ENCODE measurements around the gene IQSEC3.
"Not testable (repeated sequence)": the region's sequence is repeated elsewhere in the genome, so short reads cannot be mapped to it uniquely, and the experiment has no call there.

IQSEC3 gene

DNA sequence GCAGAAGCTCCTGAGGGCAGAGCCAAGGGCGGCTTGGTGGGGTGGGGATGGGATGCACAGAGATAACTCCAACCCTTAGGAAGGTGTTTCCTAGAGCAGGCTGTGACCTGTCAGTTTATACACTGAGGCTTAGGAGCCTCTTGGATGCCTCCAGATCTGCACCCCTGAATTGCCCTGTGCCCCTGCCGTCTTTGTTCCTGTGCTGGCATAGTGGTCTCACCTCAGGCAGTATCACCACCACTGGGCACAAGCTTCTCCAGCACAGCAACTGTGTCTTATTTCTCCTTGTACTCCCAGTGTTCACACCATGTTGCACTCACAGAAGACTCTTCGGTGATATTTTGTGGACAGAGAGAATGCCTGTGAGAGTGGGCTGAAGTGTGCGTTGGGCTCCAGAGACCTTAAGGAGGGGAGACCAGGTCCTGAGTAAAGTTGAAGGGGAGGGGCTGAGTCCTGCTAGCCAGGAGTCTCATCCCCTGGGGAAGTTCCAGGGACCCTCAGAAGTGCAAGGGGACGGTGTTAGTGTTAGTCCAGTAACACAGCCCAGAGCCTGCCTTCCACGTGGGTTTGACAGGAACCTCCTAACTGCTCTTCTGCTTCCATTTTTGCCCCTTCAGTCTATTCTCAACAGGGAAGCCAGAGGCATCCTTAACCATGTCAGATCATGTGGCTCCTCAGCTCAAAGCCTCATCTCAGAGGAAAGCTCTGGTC lies 26.9 kb upstream of the IQSEC3 start:
- not testable (repeated sequence) for H3K27me3 ChIP-seq (ENCODE audit: control insufficient read depth in 1 of 2, insufficient read depth in 2 of 2, low read length in 2 of 2); H3K4me3 ChIP-seq (ENCODE audit: low read length in 2 of 2); H3K9ac ChIP-seq (ENCODE audit: low read length in 2 of 2); H3K9me3 ChIP-seq (ENCODE audit: control insufficient read depth in 2 of 2, low read length in 2 of 2); H3K4me1 ChIP-seq (ENCODE audit: control insufficient read depth, insufficient read depth, low read length); H3K36me3 ChIP-seq (ENCODE audit: control insufficient read depth in 2 of 2, insufficient read depth in 2 of 2, low read length in 2 of 2); H3K27ac ChIP-seq (ENCODE audit: low read length)

DNA sequence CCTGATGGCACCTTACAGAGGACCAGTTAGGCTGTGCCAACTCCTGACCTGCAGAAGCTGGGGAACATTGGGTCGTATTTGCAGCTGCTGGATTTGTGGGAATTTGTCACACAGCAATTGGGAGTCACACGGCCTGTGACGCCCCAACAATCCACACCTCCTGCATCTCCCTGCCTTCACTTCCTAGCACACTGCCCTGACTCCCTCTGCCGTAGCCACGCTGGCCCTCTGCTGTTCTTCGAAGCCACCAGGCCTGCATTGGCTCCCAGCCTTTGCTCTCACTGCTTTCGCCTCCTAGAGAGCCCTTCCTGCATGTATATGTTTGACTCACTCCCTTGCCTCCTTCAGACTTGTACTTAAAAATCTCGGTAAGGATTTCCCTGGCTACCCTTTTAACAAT lies 22.2 kb upstream of the IQSEC3 start:
- not testable (repeated sequence) for H3K4me1 ChIP-seq (ENCODE audit: control insufficient read depth, insufficient read depth, low read length); H3K9me3 ChIP-seq (ENCODE audit: control insufficient read depth in 2 of 2, low read length in 2 of 2); H3K27ac ChIP-seq (ENCODE audit: low read length); H3K36me3 ChIP-seq (ENCODE audit: control insufficient read depth in 2 of 2, insufficient read depth in 2 of 2, low read length in 2 of 2); H3K27me3 ChIP-seq (ENCODE audit: control insufficient read depth in 1 of 2, insufficient read depth in 2 of 2, low read length in 2 of 2); H3K4me3 ChIP-seq (ENCODE audit: low read length in 2 of 2); H3K9ac ChIP-seq (ENCODE audit: low read length in 2 of 2)

DNA sequence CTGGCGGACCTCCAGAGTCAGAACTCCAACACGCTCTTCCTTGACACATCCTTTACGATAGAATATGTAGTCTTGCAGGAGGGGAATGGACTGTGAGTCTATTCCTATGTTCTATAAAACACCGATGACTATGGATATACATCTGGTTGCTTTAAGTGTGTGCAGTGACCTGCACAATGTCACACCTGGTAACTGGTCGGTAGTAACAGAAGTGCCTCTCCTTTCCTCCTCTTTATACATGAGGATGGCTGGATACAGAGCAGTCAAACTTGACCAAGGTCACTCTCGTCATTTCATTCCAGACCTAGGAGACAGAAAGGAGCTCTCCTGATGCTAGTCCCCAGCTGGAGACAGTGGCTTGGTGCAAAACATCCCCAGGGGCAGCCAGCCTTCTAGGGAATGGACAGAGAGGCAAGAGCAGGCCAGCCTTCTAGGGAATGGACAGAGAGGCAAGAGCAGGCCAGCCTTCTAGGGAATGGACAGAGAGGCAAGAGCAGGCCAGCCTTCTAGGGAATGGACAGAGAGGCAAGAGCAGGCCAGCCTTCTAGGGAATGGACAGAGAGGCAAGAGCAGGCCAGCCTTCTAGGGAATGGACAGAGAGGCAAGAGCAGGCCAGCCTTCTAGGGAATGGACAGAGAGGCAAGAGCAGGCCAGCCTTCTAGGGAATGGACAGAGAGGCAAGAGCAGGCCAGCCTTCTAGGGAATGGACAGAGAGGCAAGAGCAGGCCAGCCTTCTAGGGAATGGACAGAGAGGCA lies 21.2 kb upstream of the IQSEC3 start:
- not testable (repeated sequence) for H3K4me3 ChIP-seq (ENCODE audit: low read length in 2 of 2); H3K27ac ChIP-seq (ENCODE audit: low read length); H3K27me3 ChIP-seq (ENCODE audit: control insufficient read depth in 1 of 2, insufficient read depth in 2 of 2, low read length in 2 of 2); H3K4me1 ChIP-seq (ENCODE audit: control insufficient read depth, insufficient read depth, low read length); H3K9me3 ChIP-seq (ENCODE audit: control insufficient read depth in 2 of 2, low read length in 2 of 2); H3K9ac ChIP-seq (ENCODE audit: low read length in 2 of 2); H3K36me3 ChIP-seq (ENCODE audit: control insufficient read depth in 2 of 2, insufficient read depth in 2 of 2, low read length in 2 of 2)

DNA sequence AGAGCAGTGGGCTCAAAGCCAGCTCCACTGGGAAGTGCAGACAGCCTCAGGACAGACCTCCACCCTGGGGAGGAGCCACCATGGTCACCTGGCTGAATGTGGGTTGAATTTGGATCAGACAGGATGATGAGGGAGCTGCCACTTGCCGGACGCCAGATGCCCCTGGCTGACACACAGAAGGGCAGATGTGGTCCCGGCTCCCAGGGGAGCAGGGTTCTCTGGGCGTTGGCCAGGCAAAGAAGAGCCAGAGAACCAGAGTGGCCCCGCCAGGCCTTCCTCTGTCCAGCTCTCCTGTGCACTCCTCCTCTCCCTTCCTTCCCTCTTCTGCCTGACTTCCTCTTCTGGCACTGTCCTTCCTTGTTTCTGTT lies 20.6 kb upstream of the IQSEC3 start:
- H3K4me3 ChIP-seq (ENCODE audit: low read length in 2 of 2); H3K4me1 ChIP-seq (ENCODE audit: control insufficient read depth, insufficient read depth, low read length); H3K9ac ChIP-seq (ENCODE audit: low read length in 2 of 2); H3K27me3 ChIP-seq (ENCODE audit: control insufficient read depth in 1 of 2, insufficient read depth in 2 of 2, low read length in 2 of 2); H3K27ac ChIP-seq (ENCODE audit: low read length); H3K36me3 ChIP-seq (ENCODE audit: control insufficient read depth in 2 of 2, insufficient read depth in 2 of 2, low read length in 2 of 2); H3K9me3 ChIP-seq (ENCODE audit: control insufficient read depth in 2 of 2, low read length in 2 of 2): not testable (repeated sequence)

DNA sequence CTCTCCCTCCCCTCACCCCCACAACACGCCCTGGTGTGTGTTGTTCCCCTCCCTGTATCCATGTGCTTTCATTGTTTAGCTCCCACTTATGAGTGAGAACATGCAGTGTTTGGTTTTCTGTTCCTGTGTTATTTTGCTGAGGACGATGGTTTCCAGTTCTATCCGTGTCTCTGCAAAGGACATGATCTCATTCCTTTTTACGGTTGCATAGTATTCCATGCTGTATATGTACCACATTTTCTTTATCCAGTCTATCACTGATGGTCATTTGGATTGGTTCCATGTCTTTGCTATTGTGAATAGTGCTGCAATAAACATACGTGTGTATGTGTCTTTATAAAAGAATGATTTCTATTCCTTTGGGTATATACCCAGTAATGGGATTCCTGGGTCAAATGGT lies 20.0 kb upstream of the IQSEC3 start:
- not testable (repeated sequence) for H3K4me3 ChIP-seq (ENCODE audit: low read length in 2 of 2); H3K27me3 ChIP-seq (ENCODE audit: control insufficient read depth in 1 of 2, insufficient read depth in 2 of 2, low read length in 2 of 2); H3K9me3 ChIP-seq (ENCODE audit: control insufficient read depth in 2 of 2, low read length in 2 of 2); H3K36me3 ChIP-seq (ENCODE audit: control insufficient read depth in 2 of 2, insufficient read depth in 2 of 2, low read length in 2 of 2); H3K27ac ChIP-seq (ENCODE audit: low read length); H3K4me1 ChIP-seq (ENCODE audit: control insufficient read depth, insufficient read depth, low read length); H3K9ac ChIP-seq (ENCODE audit: low read length in 2 of 2)

DNA sequence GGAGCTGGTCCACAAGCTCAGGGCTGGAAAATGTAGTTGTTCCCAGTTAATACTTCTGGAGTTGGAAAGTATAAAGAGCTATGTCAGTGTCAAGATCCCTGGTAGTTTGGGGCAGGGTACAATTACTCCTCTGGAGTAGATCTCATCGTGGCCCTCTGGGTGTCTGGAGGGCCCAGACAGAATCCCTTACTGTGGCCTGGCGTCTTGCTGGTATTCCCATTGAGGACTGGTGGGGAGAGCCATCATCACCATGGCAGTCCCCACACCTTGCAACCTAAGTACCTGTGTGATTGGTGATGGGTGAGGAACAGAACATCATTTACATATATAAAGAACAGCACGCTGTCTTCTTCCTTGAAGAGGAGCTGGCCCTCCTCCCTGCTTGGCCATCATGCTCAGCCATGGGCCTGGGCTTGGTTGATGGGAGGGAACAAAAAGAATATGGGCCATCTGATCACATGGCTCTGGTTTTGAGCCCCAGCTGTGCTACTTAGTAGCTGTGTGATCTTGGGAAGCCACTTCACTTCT lies 18.8 kb upstream of the IQSEC3 start:
- H3K27ac ChIP-seq (ENCODE audit: low read length); H3K4me1 ChIP-seq (ENCODE audit: control insufficient read depth, insufficient read depth, low read length); H3K27me3 ChIP-seq (ENCODE audit: control insufficient read depth in 1 of 2, insufficient read depth in 2 of 2, low read length in 2 of 2); H3K36me3 ChIP-seq (ENCODE audit: control insufficient read depth in 2 of 2, insufficient read depth in 2 of 2, low read length in 2 of 2); H3K9me3 ChIP-seq (ENCODE audit: control insufficient read depth in 2 of 2, low read length in 2 of 2); H3K4me3 ChIP-seq (ENCODE audit: low read length in 2 of 2); H3K9ac ChIP-seq (ENCODE audit: low read length in 2 of 2): not testable (repeated sequence)

DNA sequence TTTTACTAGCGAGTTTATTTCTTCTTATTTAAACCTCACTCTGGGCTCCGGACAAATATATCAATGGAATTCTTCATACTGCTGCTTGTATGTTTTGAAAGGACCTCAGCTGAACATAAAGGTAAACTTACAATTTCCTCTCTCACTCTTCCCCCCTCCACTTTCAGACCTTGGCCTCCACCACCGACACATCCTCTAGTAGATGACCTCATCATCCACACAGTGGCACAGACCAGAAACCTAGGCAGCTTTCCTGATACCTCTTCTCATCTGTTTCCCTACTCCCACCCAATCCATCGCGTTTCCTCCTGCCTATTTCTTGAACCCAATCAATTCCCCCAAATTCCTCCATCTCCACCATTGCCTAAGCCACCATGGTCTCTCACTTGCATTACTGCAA lies 17.4 kb upstream of the IQSEC3 start:
- H3K27me3 ChIP-seq (ENCODE audit: control insufficient read depth in 1 of 2, insufficient read depth in 2 of 2, low read length in 2 of 2) = peaks cover 8 to 11% of the 10 kb centered on the region in 2 donors
- not testable (repeated sequence) for H3K27ac ChIP-seq (ENCODE audit: low read length); H3K4me3 ChIP-seq (ENCODE audit: low read length in 2 of 2); H3K36me3 ChIP-seq (ENCODE audit: control insufficient read depth in 2 of 2, insufficient read depth in 2 of 2, low read length in 2 of 2); H3K4me1 ChIP-seq (ENCODE audit: control insufficient read depth, insufficient read depth, low read length); H3K9me3 ChIP-seq (ENCODE audit: control insufficient read depth in 2 of 2, low read length in 2 of 2); H3K9ac ChIP-seq (ENCODE audit: low read length in 2 of 2)

DNA sequence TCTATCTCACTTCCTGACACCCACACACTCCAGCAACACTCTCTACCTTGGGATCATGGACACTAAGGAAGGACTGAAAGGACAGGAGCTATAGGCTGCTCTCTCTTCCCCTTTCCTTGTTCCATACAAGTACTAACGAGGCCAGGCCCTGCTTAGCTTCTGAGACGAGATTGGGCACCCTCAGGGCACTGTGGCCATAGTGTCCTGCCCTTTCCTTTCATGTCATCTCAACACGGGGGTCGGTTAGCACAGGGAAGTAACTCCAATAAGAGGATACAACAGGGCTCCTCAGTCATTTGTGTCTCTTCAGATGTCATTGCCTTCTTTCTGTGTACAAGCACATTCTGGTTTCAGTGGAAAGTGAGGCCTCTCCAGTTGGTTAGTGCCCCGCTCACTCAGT lies 15.5 kb upstream of the IQSEC3 start:
- not testable (repeated sequence) for H3K36me3 ChIP-seq (ENCODE audit: control insufficient read depth in 2 of 2, insufficient read depth in 2 of 2, low read length in 2 of 2); H3K27ac ChIP-seq (ENCODE audit: low read length); H3K9me3 ChIP-seq (ENCODE audit: control insufficient read depth in 2 of 2, low read length in 2 of 2); H3K9ac ChIP-seq (ENCODE audit: low read length in 2 of 2); H3K4me3 ChIP-seq (ENCODE audit: low read length in 2 of 2); H3K4me1 ChIP-seq (ENCODE audit: control insufficient read depth, insufficient read depth, low read length)
- H3K27me3 ChIP-seq (ENCODE audit: control insufficient read depth in 1 of 2, insufficient read depth in 2 of 2, low read length in 2 of 2) = peaks cover 16 to 22% of the 10 kb centered on the region in 2 donors

DNA sequence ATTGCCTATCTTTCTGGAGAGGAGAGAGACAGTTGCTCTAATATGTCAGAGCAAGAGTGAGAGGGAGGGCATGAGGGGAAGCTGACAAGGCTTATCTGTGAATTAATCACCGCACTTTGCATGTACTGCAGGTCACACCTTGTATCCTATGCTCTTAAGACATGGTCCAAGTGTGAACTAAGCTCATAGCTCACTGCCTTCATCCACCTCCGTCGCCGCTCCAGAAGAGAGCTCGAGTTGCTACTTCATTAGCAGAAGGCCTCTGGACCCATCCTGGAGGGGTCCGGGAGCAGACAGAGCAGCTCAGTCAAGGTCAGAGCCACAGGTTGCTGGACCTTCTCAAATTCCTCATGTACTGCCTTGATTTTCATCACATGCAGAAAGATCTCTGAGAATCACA lies 14.6 kb upstream of the IQSEC3 start:
- not testable (repeated sequence) for H3K9me3 ChIP-seq (ENCODE audit: control insufficient read depth in 2 of 2, low read length in 2 of 2); H3K9ac ChIP-seq (ENCODE audit: low read length in 2 of 2); H3K4me1 ChIP-seq (ENCODE audit: control insufficient read depth, insufficient read depth, low read length); H3K4me3 ChIP-seq (ENCODE audit: low read length in 2 of 2); H3K36me3 ChIP-seq (ENCODE audit: control insufficient read depth in 2 of 2, insufficient read depth in 2 of 2, low read length in 2 of 2); H3K27ac ChIP-seq (ENCODE audit: low read length)
- peaks cover 16 to 22% of the 10 kb centered on the region in 2 donors for H3K27me3 ChIP-seq (ENCODE audit: control insufficient read depth in 1 of 2, insufficient read depth in 2 of 2, low read length in 2 of 2)

DNA sequence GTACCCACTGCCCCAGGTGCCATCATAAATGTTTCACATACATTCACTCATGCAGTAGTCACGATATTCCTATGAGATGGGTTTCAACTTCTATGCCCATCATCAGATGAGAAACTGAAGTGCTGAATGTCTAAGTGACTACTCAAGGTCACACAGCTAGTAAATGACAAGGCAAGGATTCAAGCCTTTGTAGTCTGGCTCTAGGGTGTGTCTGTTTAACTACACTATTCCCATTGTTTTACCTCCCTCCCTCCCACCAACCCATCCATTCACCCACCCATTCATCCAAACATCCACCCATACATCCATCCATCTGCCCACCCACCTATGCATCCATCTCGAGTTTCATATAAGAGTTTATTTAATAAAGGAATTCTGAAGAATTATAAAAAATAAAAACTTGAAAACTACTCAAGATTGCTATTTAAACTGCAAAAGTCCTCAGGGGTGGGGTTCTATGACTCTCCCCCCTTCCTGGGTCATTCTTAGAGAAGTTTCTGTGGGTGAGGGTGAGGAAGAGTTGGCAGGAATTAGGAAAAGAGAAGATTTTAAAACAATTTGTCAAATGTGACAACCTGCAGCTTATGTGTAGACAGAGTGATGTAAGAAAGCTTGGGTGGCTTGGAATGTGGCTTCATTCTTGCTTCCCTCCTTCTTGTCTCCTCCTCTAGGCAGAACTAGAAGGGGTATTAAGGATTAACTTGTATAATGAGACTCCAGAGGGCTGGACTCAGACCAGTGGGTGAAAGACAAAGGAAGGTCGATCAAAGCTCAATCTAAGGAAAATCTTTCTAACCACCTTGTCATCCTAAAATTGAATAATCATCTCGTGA lies 13.4 kb upstream of the IQSEC3 start:
- H3K9ac ChIP-seq (ENCODE audit: low read length in 2 of 2); H3K4me3 ChIP-seq (ENCODE audit: low read length in 2 of 2); H3K4me1 ChIP-seq (ENCODE audit: control insufficient read depth, insufficient read depth, low read length); H3K27ac ChIP-seq (ENCODE audit: low read length); H3K9me3 ChIP-seq (ENCODE audit: control insufficient read depth in 2 of 2, low read length in 2 of 2); H3K36me3 ChIP-seq (ENCODE audit: control insufficient read depth in 2 of 2, insufficient read depth in 2 of 2, low read length in 2 of 2): not testable (repeated sequence)
- H3K27me3 ChIP-seq (ENCODE audit: control insufficient read depth in 1 of 2, insufficient read depth in 2 of 2, low read length in 2 of 2) = peaks cover 22 to 29% of the 10 kb centered on the region in 2 donors

Measured in stomach smooth muscle (tissue), 2 donors.